ENCODE results near the gene ESD.
"Not testable (repeated sequence)": the region's sequence is repeated elsewhere in the genome, so short reads cannot be mapped to it uniquely, and the experiment has no call there.

Gene ESD

GRCh38 chr13:46817095-46817494, 20.1 kb upstream of the ESD start:
- DNase-seq = no peak

GRCh38 chr13:46816371-46816770, 19.4 kb upstream of the ESD start:
- no peaks in the 10 kb centered on the region for H3K36me3 ChIP-seq
- H3K9me3 ChIP-seq (ENCODE audit: severe bottlenecking) = no peaks in the 10 kb centered on the region
- no peak for DNase-seq
- H3K27me3 ChIP-seq (ENCODE audit: insufficient read depth, low read depth, severe bottlenecking) = no peaks in the 10 kb centered on the region
- H3K4me3 ChIP-seq (ENCODE audit: low read depth, low read length) = no peak overlapping the region
- no peak for TF ChIP-seq CTCF (IDR thresholded peaks at IDR 0.05; ENCODE audit: low read depth, low read length)
- H3K27ac ChIP-seq = no peak overlapping the region

More at GRCh38 chr13:46817095-46817494, 20.1 kb upstream of the ESD start:
- H3K4me3 ChIP-seq (ENCODE audit: low read depth, low read length) = no peak overlapping the region
- no peaks in the 10 kb centered on the region for H3K27me3 ChIP-seq (ENCODE audit: insufficient read depth, low read depth, severe bottlenecking)
- H3K9me3 ChIP-seq (ENCODE audit: severe bottlenecking) = no peaks in the 10 kb centered on the region
- no peak for TF ChIP-seq CTCF (IDR thresholded peaks at IDR 0.05; ENCODE audit: low read depth, low read length)
- H3K36me3 ChIP-seq = no peaks in the 10 kb centered on the region
- no peak overlapping the region for H3K27ac ChIP-seq

- TF ChIP-seq CTCF (IDR thresholded peaks at IDR 0.05; ENCODE audit: low read depth, low read length) = no peak
- no peak for DNase-seq
- no peaks in the 10 kb centered on the region for H3K36me3 ChIP-seq
- H3K27ac ChIP-seq = no peak overlapping the region
- H3K4me3 ChIP-seq (ENCODE audit: low read depth, low read length) = no peak overlapping the region
- H3K9me3 ChIP-seq (ENCODE audit: severe bottlenecking) = no peaks in the 10 kb centered on the region
- H3K27me3 ChIP-seq (ENCODE audit: insufficient read depth, low read depth, severe bottlenecking) = no peaks in the 10 kb centered on the region
Measured at GRCh38 chr13:46812301-46812797, 15.4 kb upstream of the ESD start.

GRCh38 chr13:46810440-46810839, 13.5 kb upstream of the ESD start:
- H3K36me3 ChIP-seq = no peaks in the 10 kb centered on the region
- no peaks in the 10 kb centered on the region for H3K9me3 ChIP-seq (ENCODE audit: severe bottlenecking)
- no peak overlapping the region for H3K27ac ChIP-seq
- no peak for DNase-seq
- no peak for TF ChIP-seq CTCF (IDR thresholded peaks at IDR 0.05; ENCODE audit: low read depth, low read length)
- H3K27me3 ChIP-seq (ENCODE audit: insufficient read depth, low read depth, severe bottlenecking) = no peaks in the 10 kb centered on the region
- no peak overlapping the region for H3K4me3 ChIP-seq (ENCODE audit: low read depth, low read length)

GRCh38 chr13:46804921-46805320, 8.0 kb upstream of the ESD start:
- H3K27ac ChIP-seq; H3K9me3 ChIP-seq (ENCODE audit: severe bottlenecking); H3K27me3 ChIP-seq (ENCODE audit: insufficient read depth, low read depth, severe bottlenecking); DNase-seq; H3K4me3 ChIP-seq (ENCODE audit: low read depth, low read length); H3K36me3 ChIP-seq: not testable (repeated sequence)

GRCh38 chr13:46804391-46804815, 7.4 kb upstream of the ESD start:
- Histone ChIP-seq H3K4me3 (ENCODE audit: low read depth, low read length) (no peak overlapping the region), H3K27ac (no peak overlapping the region), H3K36me3 (no peaks in the 10 kb centered on the region), H3K9me3 (ENCODE audit: severe bottlenecking) (no peaks in the 10 kb centered on the region), H3K27me3 (ENCODE audit: insufficient read depth, low read depth, severe bottlenecking) (no peaks in the 10 kb centered on the region)
- TF ChIP-seq CTCF (IDR thresholded peaks at IDR 0.05; ENCODE audit: low read depth, low read length) = no peak
- DNase-seq = no peak
